Tracheal epithelial cell (primary cell): ENCODE results near the gene TPX2. TPM values are rescaled to one million over a fixed set of nuclear protein-coding genes. Genes with fewer than 3 reads are reported as not detected.

Experiments
- total RNA-seq: library from RNA; depleted of rRNA; stranded (reverse); fragments of >200 nt; gene quantifications from 2 replicates; pipeline ENCODE4 v1.2.1, GENCODE V29; 2014

The TPX2 gene, protein sequence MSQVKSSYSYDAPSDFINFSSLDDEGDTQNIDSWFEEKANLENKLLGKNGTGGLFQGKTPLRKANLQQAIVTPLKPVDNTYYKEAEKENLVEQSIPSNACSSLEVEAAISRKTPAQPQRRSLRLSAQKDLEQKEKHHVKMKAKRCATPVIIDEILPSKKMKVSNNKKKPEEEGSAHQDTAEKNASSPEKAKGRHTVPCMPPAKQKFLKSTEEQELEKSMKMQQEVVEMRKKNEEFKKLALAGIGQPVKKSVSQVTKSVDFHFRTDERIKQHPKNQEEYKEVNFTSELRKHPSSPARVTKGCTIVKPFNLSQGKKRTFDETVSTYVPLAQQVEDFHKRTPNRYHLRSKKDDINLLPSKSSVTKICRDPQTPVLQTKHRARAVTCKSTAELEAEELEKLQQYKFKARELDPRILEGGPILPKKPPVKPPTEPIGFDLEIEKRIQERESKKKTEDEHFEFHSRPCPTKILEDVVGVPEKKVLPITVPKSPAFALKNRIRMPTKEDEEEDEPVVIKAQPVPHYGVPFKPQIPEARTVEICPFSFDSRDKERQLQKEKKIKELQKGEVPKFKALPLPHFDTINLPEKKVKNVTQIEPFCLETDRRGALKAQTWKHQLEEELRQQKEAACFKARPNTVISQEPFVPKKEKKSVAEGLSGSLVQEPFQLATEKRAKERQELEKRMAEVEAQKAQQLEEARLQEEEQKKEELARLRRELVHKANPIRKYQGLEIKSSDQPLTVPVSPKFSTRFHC
- 3.4 and 7.0 TPM in 2 replicates for total RNA-seq

GRCh38 chr20:31738729-31739549 lies at the start of gene TPX2:
TPX2 (plus strand) TSS chr20:31739290; CDS start chr20:31757477, 18,187 bp downstream.

GRCh38 chr20:31722257-31723068 lies 16.6 kb upstream of the TPX2 start, which contains the start of gene BCL2L1:
BCL2L1 (minus strand) TSS chr20:31722868; CDS start chr20:31722218, 650 bp downstream.

DNA sequence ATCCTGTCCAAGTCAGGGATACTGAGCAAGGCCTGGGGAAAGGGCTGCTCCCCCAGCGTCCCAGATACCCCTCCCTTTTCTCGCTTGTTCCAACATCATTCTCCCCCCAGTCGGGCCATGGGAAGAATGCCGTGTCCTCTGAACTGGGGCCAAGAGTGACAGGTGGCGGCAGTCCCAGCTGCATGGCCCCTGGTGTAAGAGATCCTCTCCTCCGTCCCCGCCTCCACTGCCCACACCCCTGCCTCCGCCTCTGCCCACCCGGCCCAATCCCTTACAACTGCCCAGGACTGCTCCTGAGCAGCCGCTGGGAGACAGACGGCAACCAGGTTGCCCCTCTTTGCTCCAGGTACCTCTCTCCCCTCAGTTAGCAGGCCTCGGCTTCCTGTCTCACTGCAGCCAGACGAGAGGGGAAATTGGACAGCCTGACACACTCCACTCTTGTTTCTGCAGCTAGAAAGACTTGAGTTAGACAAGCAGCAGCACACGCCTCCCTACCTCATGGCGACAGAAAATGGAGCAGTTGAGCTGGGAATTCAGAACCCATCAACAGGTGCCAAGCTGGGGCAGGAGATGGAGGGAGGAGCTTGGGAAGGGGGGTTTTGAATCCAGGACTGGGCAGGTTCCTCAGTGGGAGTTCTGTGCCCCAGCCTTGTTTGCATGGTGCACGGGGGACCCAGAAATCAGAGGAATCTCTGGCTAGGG lies 80.1 kb downstream of the TPX2 start, which contains the start of gene MYLK2:
TSS of gene MYLK2 (plus strand) at position 274 of the 702 bp plus-strand sequence. CDS start at position 499, 225 bp downstream.

GRCh38 chr20:31845300-31845863 lies 106.3 kb downstream of the TPX2 start, which contains the start of gene FOXS1:
FOXS1 (minus strand) TSS chr20:31845604; CDS start chr20:31845542, 62 bp downstream.

Other genes with a start within 250 kb of the TPX2 start
- 37.5 and 53.5 TPM in 2 replicates for gene HM13, start 224.8 kb upstream of the TPX2 start, total RNA-seq
- gene ID1, start 134.0 kb upstream of the TPX2 start, total RNA-seq, result 209 and 1,113 TPM in 2 replicates
- not detected in 2 replicates for gene COX4I2, start 101.4 kb upstream of the TPX2 start, total RNA-seq
- gene BCL2L1, start 16.4 kb upstream of the TPX2 start, total RNA-seq, result 116 and 129 TPM in 2 replicates
- gene MYLK2, start 80.1 kb downstream of the TPX2 start, total RNA-seq, result not detected in 2 replicates
- gene FOXS1, start 106.3 kb downstream of the TPX2 start, total RNA-seq, result not detected in 2 replicates
- not detected in 2 replicates for gene DUSP15, start 131.2 kb downstream of the TPX2 start, total RNA-seq
- not detected in 2 replicates for gene TTLL9, start 131.3 kb downstream of the TPX2 start, total RNA-seq
- gene PDRG1, start 212.8 kb downstream of the TPX2 start, total RNA-seq, result 4.3 and 4.8 TPM in 2 replicates
- gene XKR7, start 228.9 kb downstream of the TPX2 start, total RNA-seq, result under 0.01 TPM in 1 of 2 replicates, not detected in the other